Smooth muscle cell of the brain vasculature (primary cell): ENCODE results near the gene ATP4A.
"Not testable (repeated sequence)": the region's sequence is repeated elsewhere in the genome, so short reads cannot be mapped to it uniquely, and the experiment has no call there.

Experiments used
- DNase-seq: peaks from one replicate; pipeline ENCODE4 v3.0.0-alpha.2; 2012; ENCODE audit warnings: low read depth, low spot score

ATP4A gene

DNA sequence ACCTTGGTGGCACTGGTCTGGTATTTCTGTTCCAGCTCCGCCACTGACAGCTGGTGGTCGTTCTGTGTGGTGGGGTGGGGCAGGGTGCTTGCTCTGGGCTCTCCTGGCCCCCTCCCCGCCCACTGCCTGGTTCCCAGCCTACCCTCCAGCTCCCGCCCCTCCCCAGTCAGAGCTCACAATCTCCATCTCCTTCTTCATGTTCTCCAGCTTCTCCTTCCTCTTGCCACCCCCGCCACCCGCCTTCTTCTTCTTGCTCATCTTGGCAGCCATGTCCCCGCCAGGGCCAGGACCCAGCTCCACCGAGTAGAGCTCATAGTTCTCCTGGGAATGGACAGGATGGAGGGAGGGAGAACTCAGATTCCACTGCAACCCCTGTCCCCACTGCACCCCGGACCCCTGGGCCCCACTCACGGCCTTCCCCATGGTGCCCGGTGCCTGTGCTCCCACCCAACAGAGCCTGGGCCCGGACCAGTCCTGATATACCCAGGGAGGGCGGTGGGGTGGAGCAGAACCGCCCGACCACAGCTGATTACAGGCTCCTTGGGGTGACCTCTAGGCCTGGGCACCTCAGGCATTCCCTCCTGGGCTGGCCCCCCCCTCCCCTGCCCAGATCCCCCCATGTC lies at the start of gene ATP4A:
Gene ATP4A (minus strand): TSS at position 452 of the 623 bp plus-strand sequence. CDS start 29 bp downstream, at position 423.
- DNase-seq = no peak

DNA sequence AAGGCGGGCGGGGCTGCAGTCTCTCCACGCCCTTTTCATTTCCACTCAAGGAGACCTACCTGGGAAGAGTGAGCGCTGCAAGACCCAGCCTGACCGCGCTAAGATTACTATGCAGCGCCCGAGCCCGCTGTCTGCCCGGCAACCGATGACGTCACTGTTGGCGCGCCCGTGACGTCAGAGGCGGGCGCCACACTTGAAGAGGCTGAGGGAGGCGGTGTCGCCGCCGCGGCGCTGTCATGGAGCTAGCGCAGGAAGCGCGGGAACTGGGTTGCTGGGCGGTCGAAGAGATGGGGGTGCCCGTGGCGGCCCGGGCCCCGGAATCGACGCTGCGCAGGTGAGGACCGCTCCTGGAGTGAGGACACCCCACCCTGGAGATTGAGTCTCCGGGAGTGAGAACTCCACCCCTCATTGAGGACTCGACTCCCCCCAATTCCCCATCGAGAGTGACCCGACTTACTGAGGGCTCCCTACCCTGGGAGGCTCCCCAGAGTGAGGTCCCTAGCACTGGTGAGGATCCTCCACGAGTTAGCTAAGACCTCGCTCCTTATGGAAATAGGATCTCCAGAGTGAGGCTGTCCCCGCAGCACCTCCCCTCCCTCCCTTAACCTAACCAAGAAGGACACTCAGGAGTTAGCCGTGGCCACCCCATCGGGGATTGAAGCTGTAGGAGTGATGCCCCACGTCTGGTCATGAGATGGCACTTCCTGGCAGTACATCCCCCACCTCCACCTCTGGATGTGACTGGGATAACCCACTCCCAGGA lies 49.3 kb upstream of the ATP4A start, which contains the start of gene HAUS5:
Gene HAUS5 (plus strand): TSS at position 177 of the 763 bp plus-strand sequence. CDS start 60 bp downstream, at position 237.
- DNase-seq = peak; percentile 87

DNA sequence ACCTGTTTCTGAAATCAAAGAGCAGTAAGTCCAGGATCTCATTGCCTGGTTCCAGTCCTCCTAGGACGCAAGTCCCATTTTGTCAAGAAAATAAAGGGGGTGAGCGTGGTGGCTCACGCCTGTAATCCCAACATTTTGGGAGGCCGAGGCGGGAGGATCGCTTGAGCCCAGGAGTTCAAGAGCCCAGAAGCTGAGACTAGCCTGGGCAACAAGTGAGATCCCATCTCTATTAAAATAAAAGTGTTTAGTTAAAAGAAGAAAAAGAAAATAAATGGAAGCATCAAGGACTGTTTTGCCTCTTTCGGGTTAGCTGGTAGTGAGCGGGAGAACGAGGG lies 48.7 kb upstream of the ATP4A start:
- DNase-seq = no peak

DNA sequence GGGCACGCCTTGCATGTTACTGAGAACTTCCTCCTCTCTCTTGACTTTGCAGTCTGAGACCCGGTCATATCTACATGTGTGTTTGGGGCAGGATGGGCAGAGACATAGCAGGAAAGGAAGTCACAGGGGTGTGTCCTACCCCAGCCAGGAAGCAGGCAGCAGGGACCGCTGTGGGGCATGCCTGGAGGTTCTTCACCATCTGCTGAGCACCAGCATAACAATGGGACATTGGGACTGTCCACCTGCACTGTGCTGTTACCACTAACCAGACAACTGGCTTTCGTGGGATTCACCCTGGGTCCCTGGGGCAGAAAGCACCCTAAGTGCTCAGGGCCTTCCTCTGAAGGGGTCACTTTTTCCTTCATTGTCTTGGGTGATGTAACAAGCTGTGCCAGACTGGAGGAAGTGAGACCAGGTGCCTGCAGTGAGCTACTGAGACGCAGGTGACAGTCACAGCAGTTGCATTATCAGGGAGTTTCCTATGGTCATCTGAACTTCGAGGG lies 46.4 kb upstream of the ATP4A start:
- DNase-seq = no peak

DNA sequence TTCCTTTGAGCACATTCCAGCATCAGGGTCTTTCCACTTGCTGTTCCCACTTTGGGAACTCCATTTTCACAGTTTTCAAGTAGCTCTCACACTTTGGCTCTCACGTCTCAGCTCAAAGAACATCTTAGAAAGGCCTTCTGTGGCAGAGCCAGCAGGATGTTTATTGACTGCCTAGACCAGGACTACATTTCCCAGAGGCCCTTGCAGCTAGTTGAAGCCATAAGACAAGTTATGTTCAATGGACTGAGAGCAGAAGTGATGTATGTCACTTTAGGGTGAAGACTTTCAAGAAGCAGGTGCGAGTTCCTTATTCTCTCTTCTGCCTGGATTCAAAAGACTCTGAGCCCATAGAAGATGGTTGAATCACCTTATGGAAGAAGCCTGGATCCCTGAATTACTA lies 44.8 kb upstream of the ATP4A start:
- DNase-seq = no peak

DNA sequence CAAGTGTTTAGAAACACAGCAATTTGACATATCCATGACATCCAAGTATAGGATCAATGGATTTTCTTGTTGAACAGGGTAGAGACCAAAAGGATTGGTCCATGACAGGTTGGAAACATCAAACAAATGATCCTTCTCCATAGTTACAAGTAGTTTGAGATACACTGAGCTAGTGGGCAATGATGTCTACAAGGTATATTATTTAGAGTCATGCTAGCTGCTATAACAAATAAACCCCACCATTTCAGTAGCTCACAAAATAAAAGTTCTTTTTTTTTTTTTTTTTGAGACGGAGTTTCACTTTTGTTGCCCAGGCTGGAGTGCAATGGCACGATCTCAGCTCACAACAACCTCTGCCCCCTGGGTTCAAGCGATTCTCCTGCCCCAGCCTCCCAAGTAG lies 44.2 kb upstream of the ATP4A start:
- DNase-seq = no peak

DNA sequence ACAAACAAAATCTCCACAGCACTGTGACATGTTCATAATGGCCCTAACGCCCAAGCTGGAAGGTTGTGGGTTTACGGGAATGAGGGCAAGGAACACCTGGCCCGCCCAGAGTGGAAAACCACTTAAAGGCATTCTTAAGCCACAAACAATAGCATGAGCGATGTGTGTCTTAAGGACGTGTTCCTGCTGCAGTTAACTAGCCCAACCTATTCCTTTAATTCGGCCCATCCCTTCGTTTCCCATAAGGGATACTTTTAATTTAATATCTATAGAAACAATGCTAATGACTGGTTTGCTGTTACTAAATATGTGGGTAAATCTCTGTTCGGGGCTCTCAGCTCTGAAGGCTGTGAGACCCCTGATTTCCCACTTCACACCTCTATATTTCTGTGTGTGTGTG lies 43.7 kb upstream of the ATP4A start:
- not testable (repeated sequence) for DNase-seq

DNA sequence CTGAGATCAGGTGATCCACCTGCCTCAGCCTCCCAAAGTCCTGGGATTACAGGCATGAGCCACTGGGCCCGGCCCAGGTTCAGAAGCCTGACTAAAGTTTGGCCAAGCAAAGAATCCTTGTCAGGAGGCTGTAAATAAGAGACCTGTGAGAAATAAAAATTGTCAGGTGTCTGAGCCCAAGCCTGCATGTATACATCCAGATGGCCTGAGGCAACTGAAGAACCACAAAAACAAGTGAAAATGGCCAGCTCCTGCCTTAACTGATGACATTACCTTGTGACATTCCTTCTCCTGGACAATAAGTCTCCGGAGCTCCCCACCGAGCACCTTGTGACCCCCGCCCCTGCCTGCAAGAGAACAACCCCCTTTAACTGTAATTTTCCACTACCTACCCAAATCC lies 41.0 kb upstream of the ATP4A start:
- DNase-seq = not testable (repeated sequence)

DNA sequence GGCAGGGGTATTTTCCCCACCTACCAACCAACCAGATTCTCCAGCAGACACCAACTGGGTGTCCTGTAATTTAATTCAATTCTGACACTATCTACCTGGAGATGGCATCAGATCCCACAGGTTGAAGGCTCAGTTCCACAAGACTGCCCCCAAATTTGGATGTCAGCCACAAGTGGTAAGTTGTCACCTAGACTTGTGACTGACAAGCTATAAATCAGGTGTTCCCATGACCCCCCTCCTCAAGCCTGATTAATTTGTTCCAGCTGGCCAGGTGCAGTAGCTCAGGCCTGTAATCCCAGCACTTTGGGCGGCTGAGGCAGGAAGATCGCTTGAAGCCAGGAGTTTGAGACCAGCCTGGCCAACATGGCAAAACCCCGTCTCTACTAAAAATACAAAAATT lies 38.5 kb upstream of the ATP4A start:
- DNase-seq = no peak

DNA sequence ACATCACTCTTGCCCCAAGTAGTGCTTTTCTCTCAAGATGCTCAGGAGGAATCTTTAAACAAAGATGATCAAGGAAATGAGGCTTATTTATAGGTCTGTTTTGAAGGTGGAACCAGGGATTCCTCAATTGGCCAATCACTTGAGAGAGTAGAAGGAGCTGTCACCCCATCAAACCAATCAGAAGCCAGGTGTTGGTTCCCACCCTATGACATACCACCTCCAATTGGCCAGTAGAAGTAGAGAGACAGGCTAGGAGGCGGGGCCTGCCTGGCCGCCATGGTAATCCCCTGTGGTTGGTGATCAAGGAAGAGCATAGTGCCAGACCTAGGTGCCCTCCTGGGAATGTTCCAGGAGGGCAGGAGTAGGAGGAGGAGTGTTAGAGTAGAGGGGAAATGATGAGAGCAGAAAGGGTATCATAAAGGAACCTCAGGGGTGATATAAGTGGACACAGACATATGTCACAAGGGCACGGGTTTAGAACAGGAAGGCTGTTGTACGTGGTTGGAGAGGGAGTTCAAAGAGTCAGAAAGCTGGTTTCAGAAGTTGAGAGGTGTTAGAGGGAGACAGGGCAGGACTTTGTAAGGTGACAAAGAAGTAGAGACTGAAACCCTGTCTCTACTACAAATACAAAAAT lies 33.0 kb upstream of the ATP4A start:
- DNase-seq = no peak

DNA sequence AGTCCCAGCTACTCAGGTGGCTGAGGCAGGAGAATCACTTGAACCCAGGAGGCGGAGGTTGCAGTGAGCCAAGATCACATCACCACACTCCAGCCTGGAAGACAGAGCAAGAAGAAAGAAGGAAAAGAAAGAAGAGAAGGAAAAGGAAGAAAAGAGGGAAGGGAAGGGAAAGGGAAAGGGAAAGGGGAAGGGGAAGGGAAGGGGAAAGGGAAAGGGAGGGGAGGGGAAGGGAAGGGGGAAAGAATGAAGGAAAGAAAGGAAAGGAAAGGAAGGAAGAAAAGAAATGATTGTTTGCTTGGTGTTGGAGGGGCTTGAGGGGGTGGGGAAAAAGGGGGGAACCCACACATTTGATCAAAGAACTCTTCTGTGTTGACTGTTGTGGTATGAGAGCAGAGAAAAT lies 32.5 kb upstream of the ATP4A start:
- no peak for DNase-seq

DNA sequence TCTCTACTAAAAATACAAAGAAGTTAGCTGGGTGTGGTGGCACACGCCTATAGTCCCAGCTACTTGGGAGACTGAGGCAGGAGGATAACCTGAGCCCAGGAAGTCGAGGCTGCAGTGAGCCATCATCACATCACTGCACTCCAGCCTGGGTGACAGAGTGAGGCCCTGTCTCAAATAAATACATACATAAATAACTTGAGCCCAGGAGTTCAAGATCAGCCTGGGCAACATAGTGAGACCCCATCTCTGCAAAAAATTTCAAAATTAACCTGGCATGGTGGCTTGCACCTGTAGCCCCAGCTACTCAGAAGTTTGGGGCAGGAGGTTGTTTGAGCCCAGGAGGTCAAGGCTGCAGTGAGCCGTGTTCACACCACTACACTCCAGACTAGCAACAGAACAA lies 31.6 kb upstream of the ATP4A start:
- DNase-seq = not testable (repeated sequence)

DNA sequence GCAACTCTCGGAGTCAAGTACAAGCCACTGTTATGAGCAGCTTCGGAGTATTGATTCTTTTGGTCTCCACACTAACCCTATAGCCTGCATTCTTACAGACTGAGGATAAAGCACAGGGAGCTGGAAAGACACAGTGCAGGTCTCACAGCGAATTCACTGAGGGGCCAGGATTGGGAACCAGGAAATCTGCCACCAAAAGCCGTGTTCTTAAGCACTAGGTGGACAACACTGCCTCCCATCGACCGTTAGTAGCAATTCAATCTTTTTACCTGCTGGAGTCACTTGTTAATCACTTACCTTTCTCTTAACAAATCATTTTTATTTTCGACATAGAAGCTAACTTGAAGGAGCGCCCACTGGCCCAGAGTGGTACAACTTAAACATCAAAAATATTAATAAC lies 28.8 kb upstream of the ATP4A start:
- DNase-seq = no peak

DNA sequence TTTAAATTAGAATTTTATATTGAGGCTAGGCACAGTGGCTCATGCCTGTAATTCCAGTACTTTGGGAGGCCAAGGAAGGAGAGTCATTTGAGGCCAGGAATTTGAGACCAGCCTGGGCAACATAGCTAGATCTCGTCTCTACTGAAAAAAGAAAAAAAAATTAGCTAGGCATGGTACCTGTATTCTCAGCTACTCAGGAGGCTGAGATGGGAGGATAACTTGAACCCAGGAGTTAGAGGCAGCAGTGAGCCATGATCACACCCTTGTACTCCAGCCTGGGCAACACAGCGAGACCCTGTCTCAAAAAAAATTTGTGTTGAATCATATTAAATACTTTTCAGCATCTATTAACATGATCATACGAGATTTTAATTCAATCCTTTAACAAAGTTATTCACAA lies 27.4 kb upstream of the ATP4A start:
- no peak for DNase-seq

DNA sequence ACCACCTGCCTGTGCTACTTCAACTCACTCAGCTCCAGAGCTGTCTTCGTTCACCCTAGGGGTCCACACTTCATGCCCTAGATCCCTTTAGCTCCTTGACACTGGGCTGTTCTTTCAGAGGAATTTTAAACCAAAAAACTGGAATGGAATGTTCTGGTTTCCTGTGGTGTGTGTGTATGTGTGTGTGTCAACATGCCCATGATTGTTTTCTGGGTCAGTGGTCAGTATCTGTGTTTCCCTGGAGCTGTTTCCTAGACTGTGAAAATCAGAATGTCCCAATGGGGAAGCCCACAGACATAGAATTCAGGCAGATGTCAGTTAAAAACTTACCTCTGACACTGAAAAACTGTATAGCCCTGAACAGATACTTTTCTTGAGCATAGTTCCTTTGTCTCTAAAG lies 23.9 kb upstream of the ATP4A start:
- no peak for DNase-seq

DNA sequence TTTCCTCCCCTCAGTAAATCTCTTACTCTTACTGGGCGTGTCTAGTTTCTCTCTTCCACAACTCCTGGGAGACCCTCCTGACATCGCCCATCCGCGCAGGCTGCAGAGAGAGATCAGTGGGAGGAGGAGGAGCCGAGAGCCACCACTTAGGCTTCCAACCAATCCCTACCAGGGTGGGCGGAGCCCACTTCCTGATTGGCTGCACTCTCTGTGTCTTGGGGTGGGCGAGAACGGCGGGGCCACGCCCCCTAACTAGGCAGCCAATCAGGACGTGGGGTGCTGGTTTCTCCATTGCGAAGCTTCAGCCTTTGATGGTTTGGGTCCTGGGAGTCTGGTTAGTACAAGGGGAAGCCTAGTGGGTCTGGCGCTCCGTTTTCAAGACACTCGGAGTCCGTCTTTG lies 22.4 kb upstream of the ATP4A start, which contains the start of gene PMIS2:
Gene PMIS2 (plus strand): TSS at position 326 of the 400 bp plus-strand sequence. CDS start 87 bp downstream, outside the sequence.
- DNase-seq = no peak

DNA sequence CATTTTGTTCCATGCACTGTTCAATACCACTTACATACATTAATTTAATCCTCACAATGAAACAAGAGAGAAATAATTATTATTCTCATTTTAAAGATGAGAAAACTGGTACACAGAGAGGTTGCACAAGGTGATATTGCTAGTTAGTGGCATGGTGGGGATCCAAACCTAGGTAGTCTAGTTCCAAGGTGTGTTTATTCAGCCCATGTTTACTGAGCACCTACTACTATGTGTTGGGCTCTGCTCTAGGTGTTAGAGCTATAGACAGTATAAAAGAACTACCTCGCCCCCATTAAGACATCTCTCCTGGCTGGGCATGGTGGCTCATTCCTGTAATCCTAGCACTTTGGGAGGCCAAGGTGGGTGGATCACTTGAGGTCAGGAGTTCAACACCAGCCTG lies 19.3 kb upstream of the ATP4A start:
- DNase-seq = no peak

DNA sequence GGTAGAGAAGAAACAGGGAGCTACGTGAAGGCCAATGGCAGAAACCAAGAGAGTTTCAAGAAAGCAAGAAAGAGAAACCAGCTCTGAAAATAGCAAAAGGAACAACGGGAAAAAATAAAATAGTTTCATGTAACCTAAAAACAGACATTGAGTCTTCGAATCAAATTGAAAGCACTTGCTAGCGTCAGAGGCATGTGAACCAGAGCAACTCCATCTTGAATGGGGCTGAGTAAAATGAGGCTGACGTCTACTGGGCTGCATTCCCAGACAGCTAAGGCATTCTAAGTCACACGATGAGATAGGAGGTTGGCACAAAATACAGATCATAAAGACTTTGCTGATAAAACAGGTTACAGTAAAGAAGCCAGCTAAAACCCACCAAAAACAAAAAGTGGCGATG lies 15.2 kb upstream of the ATP4A start:
- DNase-seq = no peak

DNA sequence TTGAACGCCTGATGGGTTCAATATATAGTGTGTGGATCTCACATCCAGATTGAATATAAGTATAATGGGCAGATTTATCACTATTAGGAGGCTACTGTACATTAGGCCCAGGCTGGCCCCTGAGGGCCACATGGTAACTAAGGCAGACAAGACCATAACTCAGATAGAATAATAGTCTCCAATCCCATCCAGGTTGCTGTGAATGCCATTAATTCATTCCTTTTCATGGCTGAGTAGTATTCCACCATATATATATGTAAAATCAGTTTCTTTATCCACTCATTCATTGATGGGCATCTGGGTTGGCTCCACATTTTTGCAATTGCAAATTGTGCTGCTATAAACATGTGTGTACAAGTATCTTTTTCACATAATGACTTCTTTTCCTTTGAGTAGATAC lies 14.5 kb upstream of the ATP4A start:
- no peak for DNase-seq

DNA sequence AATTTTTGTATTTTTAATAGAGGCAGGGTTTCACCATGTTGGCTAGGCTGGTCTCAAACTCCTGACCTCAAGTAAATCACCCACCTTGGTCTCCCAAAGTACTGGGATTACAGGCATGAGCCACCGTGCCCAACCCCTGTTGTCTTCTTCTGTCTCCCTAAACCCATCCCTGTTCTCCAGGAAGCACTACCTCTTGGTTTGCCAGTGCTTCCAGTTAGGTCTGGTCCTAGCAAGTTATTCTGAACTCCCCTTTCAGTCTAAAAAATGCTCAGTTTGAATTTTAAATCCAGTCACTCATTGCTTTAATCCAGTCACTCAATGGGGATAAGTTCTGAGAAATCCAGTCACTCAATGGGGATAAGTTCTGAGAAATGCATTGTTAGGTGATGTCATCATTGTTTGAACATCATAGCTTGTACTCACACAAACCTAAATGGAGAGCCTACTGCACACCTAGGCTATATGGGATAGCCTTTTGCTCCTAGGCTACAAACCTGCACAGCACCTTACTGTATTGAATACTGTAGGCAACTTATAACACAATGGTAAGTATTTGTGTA lies 8.0 kb upstream of the ATP4A start:
- no peak for DNase-seq

DNA sequence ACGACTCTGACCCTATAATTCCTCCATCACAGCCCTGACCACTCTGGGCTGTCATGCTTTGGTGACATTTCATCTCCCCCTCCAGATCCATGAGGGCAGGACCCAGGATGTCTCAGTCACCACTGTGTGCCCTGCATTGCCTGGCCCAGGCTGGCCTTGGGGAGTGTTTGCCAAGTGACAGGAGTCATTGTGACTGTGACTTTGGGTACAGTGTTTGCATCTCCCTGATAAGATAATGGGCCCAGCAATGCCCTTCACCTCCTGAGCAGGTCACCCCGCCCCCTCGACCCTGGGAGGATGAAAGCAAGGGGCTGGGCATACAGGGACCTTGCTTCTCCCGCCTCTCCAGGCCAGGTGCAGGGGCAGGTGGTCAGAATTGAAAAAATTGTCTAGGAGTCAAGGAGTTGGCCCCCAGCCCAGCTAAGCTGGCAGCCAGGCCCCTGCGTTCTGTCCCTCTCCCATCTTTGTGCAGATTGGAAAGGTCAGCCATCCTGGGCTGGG lies 5.9 kb upstream of the ATP4A start:
- DNase-seq = no peak

DNA sequence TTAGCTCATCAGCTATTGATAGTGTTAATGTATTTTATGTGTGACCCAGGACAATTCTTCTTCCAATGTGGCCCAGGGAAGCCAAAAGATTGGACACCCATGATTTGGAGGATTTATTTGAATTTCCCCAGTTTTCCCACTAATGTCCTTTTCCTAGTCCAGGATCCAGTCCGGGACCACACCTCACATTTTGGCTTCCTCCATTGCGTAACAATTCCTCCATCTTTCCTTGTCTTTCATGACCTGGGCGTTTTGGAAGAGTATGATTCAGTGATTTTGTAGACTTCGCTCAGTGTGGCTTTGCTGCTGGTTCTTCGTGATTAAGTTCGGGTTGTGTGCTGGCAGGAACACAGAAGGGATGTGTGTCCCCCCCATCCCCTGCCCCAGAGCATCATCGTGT lies 3.3 kb upstream of the ATP4A start:
- DNase-seq = no peak
